ENCODE results near the gene ADAMTS13.

- TF ChIP-seq CTCF (IDR thresholded peaks at IDR 0.05; ENCODE audit: low read length) (no peak), EZH2 (IDR thresholded peaks at IDR 0.05; ENCODE audit: borderline replicate concordance, low read length) (no peak)
These were observed 26.4 kb downstream of the ADAMTS13 start for GRCh38 chr9:133448487-133448972.
